Suprapubic skin (tissue), 2 donors: ENCODE results near the gene RAB35.

Experiments used
- EP300 ChIP-seq: sonication (generic); formaldehyde crosslinking; IDR thresholded peaks from one replicate; pipeline ENCODE4 v1.6.1; 2017; ENCODE audit warnings: antibody characterized with exemption
- POLR2A ChIP-seq, 2 donors: fragments of 450-650 bp; IDR thresholded peaks; one replicate each; pipeline ENCODE4 v1.6.1; 2017; ENCODE audit warnings: antibody characterized with exemption in 2 of 2, mild to moderate bottlenecking in 2 of 2, moderate library complexity in 2 of 2

DNA sequence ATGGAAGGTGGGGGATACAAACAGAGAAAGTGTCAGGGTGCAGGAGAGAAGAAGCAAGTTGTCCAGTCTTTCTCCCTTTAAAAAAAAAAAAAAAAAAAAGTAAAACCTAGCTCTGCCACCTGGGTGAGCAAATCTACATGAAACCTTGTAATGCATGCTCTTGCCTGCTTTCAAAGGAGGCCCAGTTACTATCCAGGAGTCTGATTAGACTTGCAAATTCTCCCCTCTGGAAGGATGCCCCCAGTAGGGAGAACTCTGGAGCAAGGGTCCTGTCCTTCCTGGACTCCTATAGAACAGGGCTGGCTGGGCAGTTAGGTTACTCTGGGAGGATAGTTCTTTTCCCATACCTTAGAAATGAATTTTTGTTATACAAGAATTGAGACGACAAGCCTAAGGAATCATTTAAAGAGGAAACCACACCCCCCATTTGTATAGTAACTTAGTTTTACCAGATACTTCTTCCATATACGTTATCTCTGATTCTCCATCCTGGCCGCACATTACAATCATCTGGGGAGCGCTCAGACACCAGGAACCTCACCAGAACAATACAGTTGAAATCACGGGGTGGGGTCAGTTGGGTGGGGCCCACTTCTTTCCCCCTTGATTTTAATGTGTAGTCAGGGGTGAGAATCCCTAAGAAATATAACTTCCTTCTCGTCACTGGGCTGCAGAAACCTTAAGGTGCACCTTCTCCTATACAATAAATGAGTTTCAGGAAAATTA is 30.5 kb downstream of the RAB35 start:
- no peak for TF ChIP-seq POLR2A (IDR thresholded peaks at IDR 0.05)
- no peak for TF ChIP-seq EP300
